H9 (cell line): ENCODE measurements around the gene COMMD10. TPM values are rescaled to one million over a fixed set of nuclear protein-coding genes. Genes with fewer than 3 reads are reported as not detected.

ENCODE experiments used
- DNase-seq: peaks from one replicate; pipeline ENCODE4 v3.0.0-alpha.2; 2017
- H2AFZ ChIP-seq: one replicate; pipeline ENCODE4 v1.6.1; 2013; ENCODE audit warnings: mild to moderate bottlenecking, low read length, control low read depth, moderate library complexity
- H2AK5ac ChIP-seq: 2 replicates; pipeline ENCODE4 v1.6.1; 2013; ENCODE audit warnings: low read length, control low read depth, mixed read lengths; ENCODE audit not compliant: insufficient read length
- H2BK120ac ChIP-seq: one replicate; pipeline ENCODE4 v1.6.1; 2013; ENCODE audit warnings: low read depth, mild to moderate bottlenecking, low read length, control low read depth, inconsistent platforms; ENCODE audit not compliant: poor library complexity, severe bottlenecking
- H2BK12ac ChIP-seq: 2 replicates; pipeline ENCODE4 v1.6.1; 2013; ENCODE audit warnings: low read length, control low read depth, mixed read lengths, low read depth; ENCODE audit not compliant: insufficient read length
- H2BK15ac ChIP-seq: 2 replicates; pipeline ENCODE4 v1.6.1; 2013; ENCODE audit warnings: low read depth, low read length, control low read depth
- H2BK20ac ChIP-seq: one replicate; pipeline ENCODE4 v1.6.1; 2013; ENCODE audit warnings: low read depth, mild to moderate bottlenecking, low read length, control low read depth, inconsistent platforms; ENCODE audit not compliant: poor library complexity, severe bottlenecking
- H2BK5ac ChIP-seq: 2 replicates; pipeline ENCODE4 v1.6.1; 2013; ENCODE audit warnings: low read length, control low read depth, mixed read lengths; ENCODE audit not compliant: insufficient read length
- H3K14ac ChIP-seq: 2 replicates; pipeline ENCODE4 v1.6.1; 2013; ENCODE audit warnings: low read length, control low read depth; ENCODE audit not compliant: insufficient read depth
- H3K18ac ChIP-seq: 2 replicates; pipeline ENCODE4 v1.6.1; 2013; ENCODE audit warnings: low read depth, mild to moderate bottlenecking, mixed read lengths, low read length, control low read depth; ENCODE audit not compliant: insufficient read length
- H3K23ac ChIP-seq: 2 replicates; pipeline ENCODE4 v1.6.1; 2013; ENCODE audit warnings: low read length, control low read depth, mixed read lengths, low read depth; ENCODE audit not compliant: insufficient read length
- H3K23me2 ChIP-seq: 2 replicates; pipeline ENCODE4 v1.6.1; 2013; ENCODE audit warnings: low read depth, mild to moderate bottlenecking, mixed read lengths, low read length, control low read depth; ENCODE audit not compliant: insufficient read length, poor library complexity, severe bottlenecking
- H3K27ac ChIP-seq: 2 replicates; pipeline ENCODE4 v1.5.1; 2013; ENCODE audit warnings: low read length, control low read depth, mixed read lengths, low read depth; ENCODE audit not compliant: insufficient read length
- H3K27me3 ChIP-seq: 2 replicates; pipeline ENCODE4 v1.6.1; 2013; ENCODE audit warnings: low read length, control low read depth, inconsistent platforms; ENCODE audit not compliant: insufficient read depth
- H3K4ac ChIP-seq: 2 replicates; pipeline ENCODE4 v1.6.1; 2013; ENCODE audit warnings: low read depth, mild to moderate bottlenecking, control low read depth, inconsistent platforms, low read length, moderate library complexity
- H3K4me1 ChIP-seq: 2 replicates; pipeline ENCODE4 v1.6.1; 2013; ENCODE audit warnings: low read length, control low read depth, inconsistent platforms; ENCODE audit not compliant: insufficient read depth
- H3K4me2 ChIP-seq: 2 replicates; pipeline ENCODE4 v1.6.1; 2013; ENCODE audit warnings: low read length, control low read depth, mixed read lengths; ENCODE audit not compliant: insufficient read length, insufficient read depth
- H3K56ac ChIP-seq: 2 replicates; pipeline ENCODE4 v1.6.1; 2013; ENCODE audit warnings: low read depth, mild to moderate bottlenecking, mixed read lengths, low read length, control low read depth; ENCODE audit not compliant: insufficient read length
- H3K79me1 ChIP-seq: 2 replicates; pipeline ENCODE4 v1.6.1; 2013; ENCODE audit warnings: low read depth, mild to moderate bottlenecking, moderate library complexity, low read length, control low read depth, inconsistent platforms; ENCODE audit not compliant: insufficient read depth, poor library complexity, severe bottlenecking
- H3K79me2 ChIP-seq: 2 replicates; pipeline ENCODE4 v1.6.1; 2013; ENCODE audit warnings: low read length, control low read depth, inconsistent platforms; ENCODE audit not compliant: insufficient read depth
- H3K9ac ChIP-seq: 2 replicates; pipeline ENCODE4 v1.6.1; 2013; ENCODE audit warnings: low read length, control low read depth, mixed read lengths; ENCODE audit not compliant: insufficient read length; ENCODE audit errors: extremely low read depth
- H3K9me3 ChIP-seq: one replicate; pipeline ENCODE4 v1.6.1; 2013; ENCODE audit warnings: low read depth, low read length, inconsistent platforms; ENCODE audit not compliant: control insufficient read depth
- H3T11ph ChIP-seq: one replicate; pipeline ENCODE4 v1.6.1; 2013; ENCODE audit warnings: mild to moderate bottlenecking, low read length, control low read depth, inconsistent platforms
- H4K20me1 ChIP-seq: one replicate; pipeline ENCODE4 v1.6.1; 2013; ENCODE audit not compliant: control insufficient read depth, insufficient read length, insufficient read depth
- H4K5ac ChIP-seq: 2 replicates; pipeline ENCODE4 v1.6.1; 2013; ENCODE audit warnings: low read depth, mild to moderate bottlenecking, mixed read lengths, low read length, control low read depth; ENCODE audit not compliant: insufficient read length
- H4K8ac ChIP-seq: replicated peaks from 2 replicates; pipeline ENCODE4 v1.6.1; 2013; ENCODE audit warnings: low read length, control low read depth, mixed read lengths, low read depth; ENCODE audit not compliant: insufficient read length
- H4K91ac ChIP-seq: 2 replicates; pipeline ENCODE4 v1.6.1; 2013; ENCODE audit warnings: low read depth, mild to moderate bottlenecking, moderate library complexity, mixed read lengths, low read length, control low read depth; ENCODE audit not compliant: insufficient read length
- H3K27ac Mint-ChIP-seq, 3 experiments: 2 replicates in 2 of 3; 3 replicates in 1 of 3; pipeline ENCODE4 v1.8.0; 2020 to 2021; ENCODE audit warnings: mixed read lengths in 3 of 3, mild to moderate bottlenecking in 1 of 3, moderate library complexity in 1 of 3
- H3K27me3 Mint-ChIP-seq: 2 replicates; pipeline ENCODE4 v1.8.0; 2021; ENCODE audit warnings: low read depth, mild to moderate bottlenecking, moderate library complexity, mixed read lengths
- H3K36me3 Mint-ChIP-seq, 3 experiments: 2 replicates in 2 of 3; 3 replicates in 1 of 3; pipeline ENCODE4 v1.8.0; 2020 to 2021; ENCODE audit warnings: low read depth in 3 of 3, mixed read lengths in 3 of 3; ENCODE audit not compliant: insufficient read depth in 1 of 3
- H3K4me1 Mint-ChIP-seq, 2 experiments: 2 replicates each; pipeline ENCODE4 v1.8.0; 2020; ENCODE audit warnings: mixed read lengths in 2 of 2
- H3K4me3 Mint-ChIP-seq, 2 experiments: 2 replicates in 1 of 2; 3 replicates in 1 of 2; pipeline ENCODE4 v1.8.0; 2020 to 2021; ENCODE audit warnings: mild to moderate bottlenecking in 2 of 2, mixed read lengths in 2 of 2, moderate library complexity in 1 of 2
- H3K9me3 Mint-ChIP-seq, 2 experiments: 2 replicates in 1 of 2; 3 replicates in 1 of 2; pipeline ENCODE4 v1.8.0; 2020; ENCODE audit warnings: mild to moderate bottlenecking in 2 of 2, mixed read lengths in 2 of 2, moderate library complexity in 1 of 2
- CTCF ChIP-seq: fragments of 200-600 bp; sonication (generic); conservative IDR thresholded peaks from 3 replicates; pipeline ENCODE4 v1.8.0; 2021; ENCODE audit warnings: antibody characterized with exemption, mild to moderate bottlenecking
- WGBS: extraction: QIAGEN DNeasy Blood & Tissue Kit; methylation state at CpG from one replicate; pipeline ENCODE4 v1.1.7; 2013; ENCODE audit warnings: missing lambda C conversion rate, low lambda C conversion rate, mixed read lengths; ENCODE audit not compliant: insufficient read length; ENCODE audit errors: extremely low coverage; 5-methylcytosine and 5-hydroxymethylcytosine counted together
- total RNA-seq: library from RNA; stranded (reverse); gene quantifications from 2 replicates; pipeline ENCODE4 v1.2.1, GENCODE V29; 2021

COMMD10 gene
- total RNA-seq, 1 experiment from 2014 or later, result 33.9 TPM

- peaks cover 0 to 4% (median 2%) of the 10 kb centered on the region in 3 experiments; a peak in 4 of 7 replicates for H3K36me3 Mint-ChIP-seq
- no peak overlapping the region for H3T11ph ChIP-seq
- no peak overlapping the region for H4K5ac ChIP-seq
- H4K8ac ChIP-seq, result no peak overlapping the region
- no peak overlapping the region for H3K27ac ChIP-seq
- no peak overlapping the region for H2AFZ ChIP-seq
- no peaks in the 10 kb centered on the region for H3K4me1 Mint-ChIP-seq
- H4K20me1 ChIP-seq, result no peaks in the 10 kb centered on the region
- TF ChIP-seq CTCF, result no peak
- H3K27me3 ChIP-seq, result no peaks in the 10 kb centered on the region
- H3K23ac ChIP-seq, result no peak overlapping the region
- H2BK20ac ChIP-seq, result no peak overlapping the region
- H3K27ac Mint-ChIP-seq, result no peak overlapping the region
- H3K4me2 ChIP-seq, result no peak overlapping the region
- H3K79me2 ChIP-seq, result no peaks in the 10 kb centered on the region
- no peak overlapping the region for H4K91ac ChIP-seq
- H2AK5ac ChIP-seq, result no peak overlapping the region
- H2BK120ac ChIP-seq, result no peak overlapping the region
- no CpG with 5 or more reads among the region's 1 CpG for WGBS
- H2BK15ac ChIP-seq, result no peak overlapping the region
- no peaks in the 10 kb centered on the region for H3K27me3 Mint-ChIP-seq
- no peak overlapping the region for H3K14ac ChIP-seq
- H3K9me3 ChIP-seq, result no peaks in the 10 kb centered on the region
- H3K56ac ChIP-seq, result no peak overlapping the region
- H3K18ac ChIP-seq, result no peak overlapping the region
- no peak overlapping the region for H3K4ac ChIP-seq
- no peak overlapping the region for H2BK5ac ChIP-seq
- no peaks in the 10 kb centered on the region for H3K79me1 ChIP-seq
- no peak overlapping the region for H3K9ac ChIP-seq
- H3K9me3 Mint-ChIP-seq, result peaks cover 3 to 10% of the 10 kb centered on the region in 2 experiments; a peak in 4 of 5 replicates
- no peak for DNase-seq
- no peak overlapping the region for H2BK12ac ChIP-seq
- H3K4me3 Mint-ChIP-seq, result no peak overlapping the region
- no peaks in the 10 kb centered on the region for H3K23me2 ChIP-seq
- no peaks in the 10 kb centered on the region for H3K4me1 ChIP-seq
Observed at GRCh38 chr5:116273448-116274242, 188.8 kb downstream of the COMMD10 start.
